GM19240 (cell line): ENCODE data around the gene HMGCR.

Experiments used
- DNase-seq: peaks from one replicate; pipeline ENCODE4 v3.0.0; 2011; ENCODE audit warnings: low spot score; ENCODE audit not compliant: insufficient read length

The HMGCR gene

DNA sequence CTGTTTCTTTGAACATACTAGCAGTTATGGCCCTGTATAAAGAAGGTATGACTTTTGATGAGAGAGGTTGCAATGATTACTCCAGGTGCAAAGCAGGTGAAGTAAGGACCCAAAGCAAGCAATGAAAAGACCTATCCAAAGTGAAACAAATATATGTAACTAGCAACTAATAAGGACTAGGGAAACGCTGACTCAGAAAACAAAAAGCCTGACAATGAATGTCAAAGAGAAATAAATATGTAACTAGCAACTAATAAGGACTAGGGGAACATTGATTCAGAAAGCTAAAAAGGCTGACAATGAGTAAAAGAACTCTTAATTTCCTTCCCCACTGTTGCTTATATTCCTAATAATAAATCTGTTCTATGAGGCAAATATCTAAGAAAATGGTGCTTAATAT lies 43.1 kb downstream of the HMGCR start:
- DNase-seq: no peak

DNA sequence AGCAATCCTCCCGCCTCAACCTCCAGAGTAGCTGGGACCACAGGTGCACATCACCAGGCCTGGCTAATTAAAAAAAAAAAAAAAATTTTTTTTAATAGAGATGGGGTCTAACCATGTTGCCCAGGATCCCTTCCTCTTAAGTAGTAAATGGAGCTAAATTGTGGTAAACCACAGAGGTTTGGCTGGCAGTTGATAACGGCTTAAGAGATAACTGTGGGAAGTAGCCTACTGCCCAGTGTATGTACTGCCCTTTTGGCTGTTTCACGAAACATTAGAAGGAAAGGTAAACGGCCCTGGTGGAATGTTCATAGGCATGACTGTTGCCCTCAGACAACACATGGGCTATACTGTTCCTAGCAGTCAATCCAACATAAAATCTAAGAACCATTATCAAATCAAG lies 44.4 kb downstream of the HMGCR start:
- DNase-seq: no peak

DNA sequence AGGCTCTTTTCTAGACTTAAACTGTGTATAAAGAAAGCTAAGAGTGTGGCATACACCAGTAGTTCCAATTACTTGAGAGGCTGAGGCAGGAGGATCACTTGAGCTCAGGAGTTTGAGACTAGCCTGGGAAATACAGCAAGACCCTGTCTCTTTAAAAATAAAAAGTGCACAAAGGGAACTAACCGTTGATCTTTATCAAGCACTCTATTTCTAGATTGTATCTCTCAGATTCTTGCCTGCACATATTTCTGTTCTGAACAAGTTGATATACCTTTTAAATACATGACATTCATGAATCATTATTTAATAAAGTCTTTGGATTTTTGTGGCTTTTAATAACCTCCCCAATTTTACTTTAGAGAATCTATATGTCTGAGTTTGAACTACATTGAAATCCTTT lies 47.2 kb downstream of the HMGCR start:
- no peak for DNase-seq

DNA sequence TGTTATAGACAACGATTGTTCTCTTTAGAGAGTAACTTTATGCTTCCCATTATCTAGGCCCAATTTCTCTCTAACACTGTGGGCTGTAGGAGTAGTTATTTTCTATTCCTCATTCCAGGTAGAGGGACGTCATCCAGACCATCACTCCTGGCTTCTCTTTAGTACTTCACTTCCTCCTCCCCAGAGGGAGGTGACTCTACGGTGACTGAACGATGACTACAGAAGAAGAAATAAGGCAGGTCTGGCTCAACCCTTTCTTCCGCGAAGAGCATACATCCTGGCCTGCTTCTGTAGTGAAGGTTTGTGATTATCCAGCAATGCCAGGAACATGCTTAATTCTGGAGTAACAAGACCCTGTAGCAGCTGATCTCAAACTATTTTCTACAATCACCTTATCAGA lies 50.8 kb downstream of the HMGCR start:
- DNase-seq: no peak

DNA sequence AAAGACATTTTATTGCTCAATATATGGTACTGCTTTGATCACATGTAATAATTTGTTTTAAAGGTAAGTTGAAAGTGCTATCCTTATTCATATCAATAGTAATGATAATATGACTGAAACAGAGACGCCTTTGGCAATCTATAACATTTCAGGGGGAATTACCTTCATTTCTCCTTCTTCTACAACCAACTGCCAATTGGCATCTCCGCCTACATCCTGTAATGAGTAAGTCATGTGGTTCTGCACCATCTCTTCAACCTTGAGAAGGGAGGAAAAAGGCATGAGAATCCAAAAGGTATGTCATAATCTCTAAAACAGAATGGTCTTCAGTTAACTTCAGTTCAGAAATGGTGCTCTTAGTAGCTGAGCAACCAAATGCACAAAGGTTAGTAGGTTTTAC lies 52.4 kb downstream of the HMGCR start:
- no peak for DNase-seq

DNA sequence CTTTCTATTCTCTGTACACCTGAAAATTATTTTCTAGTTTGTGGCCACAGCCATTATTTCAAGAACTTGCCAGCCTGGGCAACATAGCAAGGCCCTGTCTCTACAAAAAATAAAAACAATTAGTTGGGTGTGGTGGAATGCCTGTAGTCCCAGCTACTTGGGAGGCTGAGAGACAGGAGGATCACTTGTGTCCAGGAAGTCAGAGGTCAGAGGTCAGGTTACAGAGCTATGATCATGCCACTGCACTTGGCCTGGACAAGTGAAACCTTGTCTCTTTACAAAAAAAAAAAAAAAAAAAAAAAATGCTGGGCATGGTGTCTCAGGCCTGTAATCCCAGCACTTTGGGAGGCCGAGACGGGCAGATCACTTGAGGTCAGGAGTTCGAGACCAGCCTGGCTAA lies 58.3 kb downstream of the HMGCR start:
- DNase-seq: no peak

DNA sequence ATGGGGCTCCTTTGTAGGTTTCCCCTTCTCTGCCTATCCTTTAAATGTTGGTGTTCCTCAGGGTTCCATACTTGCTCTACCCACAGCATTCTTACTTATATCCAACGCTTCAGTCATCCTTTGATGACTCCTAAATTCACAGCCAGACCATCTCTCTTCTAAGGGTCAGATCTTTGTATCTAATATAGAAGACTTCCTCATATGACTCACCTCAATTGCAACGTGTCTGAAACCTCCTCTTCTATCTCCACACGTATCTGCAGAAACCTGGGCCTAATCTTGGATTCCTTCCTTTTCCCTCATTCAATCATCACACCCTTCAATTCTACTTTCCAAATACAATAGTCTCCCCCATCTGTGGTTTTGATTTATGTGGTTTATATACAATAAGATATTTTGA lies 68.3 kb downstream of the HMGCR start:
- DNase-seq: no peak
